GM18526 (cell line): ENCODE data around the gene SLC15A1.

Source experiments
- POLR2A ChIP-seq: IDR thresholded peaks from 3 replicates; pipeline ENCODE4 v1.6.1; 2011; ENCODE audit not compliant: insufficient read length; ENCODE audit errors: extremely low read depth

The SLC15A1 gene

GRCh38 chr13:98740131-98740530 is 12.3 kb downstream of the SLC15A1 start:
- no peak for TF ChIP-seq POLR2A

- TF ChIP-seq POLR2A = no peak
Measured at GRCh38 chr13:98738993-98739392, 13.5 kb downstream of the SLC15A1 start.

GRCh38 chr13:98738213-98738612 is 14.3 kb downstream of the SLC15A1 start:
- no peak for TF ChIP-seq POLR2A

GRCh38 chr13:98731925-98732324 is 20.5 kb downstream of the SLC15A1 start:
- no peak for TF ChIP-seq POLR2A

- TF ChIP-seq POLR2A = no peak
Measured at GRCh38 chr13:98731038-98731437, 21.4 kb downstream of the SLC15A1 start.

- TF ChIP-seq POLR2A = no peak
Measured at GRCh38 chr13:98730441-98730840, 22.0 kb downstream of the SLC15A1 start.

- TF ChIP-seq POLR2A = no peak
Measured at GRCh38 chr13:98729658-98730057, 22.8 kb downstream of the SLC15A1 start.

GRCh38 chr13:98722958-98723357 is 29.5 kb downstream of the SLC15A1 start:
- no peak for TF ChIP-seq POLR2A

- TF ChIP-seq POLR2A = no peak
Measured at GRCh38 chr13:98721825-98722510, 30.5 kb downstream of the SLC15A1 start.

- TF ChIP-seq POLR2A = no peak
Measured at GRCh38 chr13:98719527-98720250, 32.8 kb downstream of the SLC15A1 start.

GRCh38 chr13:98717891-98718290 is 34.6 kb downstream of the SLC15A1 start:
- TF ChIP-seq POLR2A = no peak

GRCh38 chr13:98717256-98717655 is 35.2 kb downstream of the SLC15A1 start:
- TF ChIP-seq POLR2A = no peak

- no peak for TF ChIP-seq POLR2A
Measured at GRCh38 chr13:98710521-98710920, 42.0 kb downstream of the SLC15A1 start.

GRCh38 chr13:98707281-98707999 is 45.0 kb downstream of the SLC15A1 start:
- no peak for TF ChIP-seq POLR2A

GRCh38 chr13:98706446-98707110 is 45.9 kb downstream of the SLC15A1 start:
- no peak for TF ChIP-seq POLR2A
